ENCODE results near the gene WBP1.

Gene WBP1

DNA sequence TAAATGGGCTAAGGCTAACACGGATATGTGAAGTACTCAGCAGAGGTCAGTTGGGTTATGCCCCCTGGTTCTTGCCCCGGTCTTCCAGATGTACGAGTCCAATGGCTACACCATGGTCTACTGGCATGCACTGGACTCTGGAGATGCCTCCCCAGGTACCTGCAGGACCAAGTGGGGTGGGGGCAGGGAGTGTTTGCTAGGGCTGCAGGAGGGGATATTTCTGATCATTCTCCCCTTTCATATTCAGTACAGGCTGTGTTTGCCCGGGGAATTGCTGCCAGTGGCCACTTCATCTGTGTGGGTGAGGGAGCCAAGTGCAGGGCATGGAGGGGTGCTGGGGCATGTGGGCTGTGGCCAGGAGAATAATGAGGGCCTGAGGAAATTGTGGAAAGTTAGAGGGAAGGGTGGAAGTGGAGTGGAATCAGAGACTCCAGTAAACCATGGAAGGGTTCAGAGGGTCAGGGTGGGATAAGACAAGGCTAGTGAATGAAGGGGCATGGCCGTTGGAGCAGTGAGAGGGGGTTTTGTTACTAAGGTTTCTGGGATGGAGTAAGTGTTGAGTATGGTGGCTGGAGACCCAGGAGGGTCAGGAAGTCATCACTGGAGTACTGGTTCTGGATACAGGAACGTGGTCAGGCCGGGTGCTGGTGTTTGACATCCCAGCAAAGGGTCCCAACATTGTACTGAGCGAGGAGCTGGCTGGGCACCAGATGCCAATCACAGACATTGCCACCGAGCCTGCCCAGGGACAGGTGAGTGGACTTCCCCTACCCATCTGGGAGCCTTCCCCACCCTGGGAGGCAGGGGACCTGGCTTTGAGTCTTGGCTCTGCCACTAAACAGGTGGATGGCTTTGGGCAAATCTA is 34.8 kb upstream of the WBP1 start:
- no peak for TF ChIP-seq POLR2A (IDR thresholded peaks at IDR 0.05; ENCODE audit: low read length)
- DNase-seq = no peak

DNA sequence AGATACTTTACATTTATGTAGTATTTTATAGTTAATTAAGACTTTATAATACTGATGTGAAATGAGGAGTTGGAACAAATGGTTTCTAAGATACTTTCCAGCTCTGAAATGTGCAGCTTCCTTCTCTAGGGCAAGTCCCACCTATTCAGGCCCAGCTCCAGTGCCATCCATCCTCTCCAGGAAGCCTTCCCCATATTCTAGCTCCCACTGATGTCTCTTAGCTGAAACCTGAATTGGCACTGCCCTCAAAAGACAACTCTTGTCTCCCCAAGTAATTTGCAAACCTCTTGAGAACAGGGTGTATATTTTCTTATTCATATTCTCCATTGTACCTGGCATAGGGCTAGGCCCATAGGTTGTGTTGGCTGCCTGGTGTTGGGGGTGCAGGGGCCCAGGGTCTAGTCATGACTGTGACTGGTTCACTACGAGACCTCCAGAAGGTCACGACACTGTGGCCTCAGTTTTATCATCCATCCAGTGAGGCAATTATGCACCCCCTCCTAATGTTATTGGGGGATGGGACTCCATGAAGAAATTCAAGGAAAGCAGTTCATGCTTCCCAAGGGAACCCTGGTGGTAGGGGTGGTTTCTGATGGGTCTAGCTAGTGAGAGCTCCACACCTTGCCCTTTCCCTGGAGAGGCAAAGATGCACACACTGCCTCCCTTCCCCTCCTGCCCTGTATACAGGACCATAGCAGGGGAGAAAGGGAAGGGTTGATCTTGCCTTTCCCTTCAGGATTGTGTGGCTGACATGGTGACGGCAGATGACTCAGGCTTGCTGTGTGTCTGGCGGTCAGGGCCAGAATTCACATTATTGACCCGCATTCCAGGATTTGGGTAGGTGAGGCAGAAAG is 33.9 kb upstream of the WBP1 start:
- no peak for DNase-seq
- no peak for TF ChIP-seq POLR2A (IDR thresholded peaks at IDR 0.05; ENCODE audit: low read length)
- TF ChIP-seq GATA1 (IDR thresholded peaks at IDR 0.05; ENCODE audit: low read depth, low read length) = no peak

DNA sequence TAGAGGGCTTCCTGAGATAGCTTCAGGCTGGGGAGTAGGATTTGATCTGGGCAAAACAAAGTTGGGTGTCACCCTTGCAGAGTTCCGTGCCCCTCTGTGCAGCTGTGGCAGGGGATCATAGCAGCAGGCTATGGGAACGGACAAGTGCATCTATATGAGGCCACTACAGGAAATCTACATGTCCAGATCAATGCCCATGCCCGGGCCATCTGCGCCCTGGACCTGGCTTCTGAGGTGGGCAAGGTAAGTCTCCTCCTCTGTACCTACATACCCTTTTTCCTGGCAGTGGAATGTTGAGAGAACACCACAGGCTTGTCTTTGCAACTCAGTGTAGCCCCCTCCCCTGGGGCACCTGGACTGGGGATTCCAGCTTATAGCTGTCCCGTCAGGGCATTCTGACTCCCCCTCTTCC is 33.2 kb upstream of the WBP1 start:
- DNase-seq = no peak
- no peak for TF ChIP-seq GATA1 (IDR thresholded peaks at IDR 0.05; ENCODE audit: low read depth, low read length)
- TF ChIP-seq POLR2A (IDR thresholded peaks at IDR 0.05; ENCODE audit: low read length) = no peak

DNA sequence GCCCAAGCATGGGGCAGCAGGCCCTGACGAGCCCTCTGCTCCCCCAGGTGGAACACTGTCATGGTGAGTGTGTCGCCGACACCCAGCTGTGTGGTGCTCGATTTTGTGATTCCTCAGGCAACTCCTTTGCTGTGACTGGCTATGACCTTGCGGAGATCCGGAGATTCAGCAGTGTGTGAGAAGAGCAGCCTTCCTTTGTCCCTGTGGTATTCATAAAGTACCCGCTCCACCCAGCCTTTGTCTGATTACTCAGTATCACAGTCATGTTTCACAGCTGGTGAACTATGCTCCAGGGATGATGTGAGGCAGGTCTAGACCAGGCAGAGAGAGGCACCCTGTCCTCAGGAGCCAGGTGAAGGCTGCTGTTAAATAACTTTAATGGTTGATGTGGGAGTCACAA is 32.7 kb upstream of the WBP1 start:
- no peak for TF ChIP-seq POLR2A (IDR thresholded peaks at IDR 0.05; ENCODE audit: low read length)
- no peak for TF ChIP-seq GATA1 (IDR thresholded peaks at IDR 0.05; ENCODE audit: low read depth, low read length)
- DNase-seq = no peak

DNA sequence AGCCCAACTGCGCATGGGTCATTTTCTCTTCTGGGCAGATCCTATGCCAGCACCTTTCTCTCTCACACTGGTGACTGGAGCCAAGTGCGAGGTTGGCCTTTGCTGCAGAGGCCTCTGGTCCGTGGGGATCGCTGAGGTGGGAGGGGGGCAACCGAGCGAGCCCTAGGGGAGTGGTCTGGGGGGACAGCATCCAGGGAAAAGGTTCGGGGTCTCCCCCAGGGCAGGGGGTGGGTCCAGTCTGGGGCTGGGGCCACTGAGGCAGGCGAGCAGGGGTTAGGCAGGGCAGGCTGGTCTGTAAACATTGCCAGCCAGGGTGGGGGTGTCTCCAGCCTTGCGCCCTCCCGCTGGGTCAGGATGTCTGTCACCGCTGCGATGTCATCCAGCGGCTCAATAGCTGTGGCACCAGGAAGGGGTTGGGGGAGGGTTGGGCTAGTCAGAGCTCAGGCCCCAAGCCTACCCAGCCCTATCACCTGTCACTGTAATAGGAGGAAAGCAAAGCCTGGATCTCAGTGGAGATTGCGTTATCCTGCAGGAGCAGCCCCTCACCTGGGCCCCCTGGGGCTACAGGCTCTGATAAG is 32.0 kb upstream of the WBP1 start:
- DNase-seq = no peak
- no peak for TF ChIP-seq GATA1 (IDR thresholded peaks at IDR 0.05; ENCODE audit: low read depth, low read length)
- TF ChIP-seq POLR2A (IDR thresholded peaks at IDR 0.05; ENCODE audit: low read length) = no peak

DNA sequence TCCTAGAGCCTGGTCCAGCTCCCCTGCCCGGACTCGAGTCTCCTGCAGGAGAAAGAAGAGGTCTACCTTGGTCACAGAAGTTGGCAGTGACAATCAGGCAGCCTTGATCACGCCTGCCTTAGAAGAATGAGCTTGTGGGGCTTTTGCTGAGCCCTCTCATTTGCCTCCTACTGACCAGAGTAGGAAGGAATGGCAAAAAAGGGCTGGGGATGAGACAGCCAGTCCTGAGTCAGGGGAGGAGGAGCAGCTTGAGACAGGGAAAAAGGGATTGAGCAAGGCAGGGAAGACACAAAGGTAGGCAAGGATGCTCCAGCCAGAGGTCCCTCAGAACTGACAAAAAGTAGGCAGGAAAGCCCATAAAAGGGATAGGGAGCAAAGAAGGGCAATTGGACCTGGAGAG is 30.7 kb upstream of the WBP1 start:
- no peak for DNase-seq
- no peak for TF ChIP-seq GATA1 (IDR thresholded peaks at IDR 0.05; ENCODE audit: low read depth, low read length)
- no peak for TF ChIP-seq POLR2A (IDR thresholded peaks at IDR 0.05; ENCODE audit: low read length)

DNA sequence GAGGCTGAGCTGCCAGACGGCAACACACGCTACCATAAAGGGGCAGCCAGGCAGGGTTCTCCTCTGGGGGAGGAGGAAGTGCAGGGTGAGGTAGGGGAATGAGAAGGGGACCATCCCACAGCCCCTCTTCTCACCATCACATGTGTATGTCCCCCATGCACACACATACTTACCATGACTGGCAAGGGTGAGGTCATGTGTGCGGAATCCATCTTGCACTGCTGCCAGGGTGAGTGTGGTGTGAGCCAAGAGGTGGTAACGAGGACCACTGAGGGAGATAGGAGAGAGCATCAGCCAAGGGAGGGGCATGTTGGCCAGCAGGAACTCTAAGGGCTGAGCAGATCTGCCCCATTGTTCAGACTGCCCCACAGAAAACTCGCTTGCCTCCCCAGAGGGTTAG is 29.6 kb upstream of the WBP1 start:
- TF ChIP-seq GATA1 (IDR thresholded peaks at IDR 0.05; ENCODE audit: low read depth, low read length) (no peak), POLR2A (IDR thresholded peaks at IDR 0.05; ENCODE audit: low read length) (no peak)
- DNase-seq = no peak

DNA sequence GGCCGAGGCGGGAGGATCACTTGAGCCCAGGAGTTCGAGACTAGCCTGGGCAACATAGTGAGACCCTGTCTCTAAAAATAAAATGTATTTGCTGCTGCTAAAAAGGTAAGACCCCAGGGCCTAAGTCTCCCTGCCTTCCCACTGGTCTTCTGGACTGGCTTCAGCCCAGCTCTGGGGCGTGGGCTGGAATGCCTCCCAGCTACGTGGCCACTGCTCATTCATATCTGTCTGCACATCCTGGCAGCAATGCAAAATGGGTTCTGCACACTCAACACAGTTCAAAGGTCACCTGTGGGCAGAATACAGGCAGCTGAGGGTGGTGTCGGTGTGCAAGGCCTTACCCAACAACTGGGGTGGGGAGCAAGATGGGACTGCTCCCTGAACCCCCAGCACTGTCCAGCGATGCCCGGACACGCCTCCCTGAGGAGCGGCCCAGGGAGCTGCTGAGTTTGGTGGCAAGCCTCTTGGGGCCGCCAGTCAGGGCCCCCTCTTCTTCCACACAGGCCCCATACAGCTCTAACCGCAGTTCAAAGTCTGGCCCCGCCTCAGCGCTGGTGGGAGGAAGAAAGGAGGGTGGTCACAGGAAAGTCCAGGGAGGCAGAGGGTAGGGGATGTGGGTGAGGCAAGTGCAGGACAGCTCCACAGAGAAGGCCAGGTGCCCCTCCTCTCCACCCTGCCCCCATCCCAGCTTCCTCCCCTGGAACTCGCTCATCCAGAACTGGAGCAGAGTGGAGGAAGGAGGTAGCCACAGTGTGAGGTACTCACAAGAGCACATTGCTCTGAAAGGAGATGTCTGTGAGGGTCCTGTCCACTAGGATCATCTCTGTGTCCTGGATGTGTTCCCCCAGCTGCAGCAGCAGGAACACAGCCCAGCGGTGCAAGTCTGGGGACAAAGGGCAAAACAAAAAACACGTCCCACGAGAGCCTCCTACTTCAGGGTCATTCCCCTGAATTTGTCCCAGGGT is 28.5 kb upstream of the WBP1 start:
- DNase-seq = no peak
- TF ChIP-seq GATA1 (IDR thresholded peaks at IDR 0.05; ENCODE audit: low read depth, low read length) (no peak), POLR2A (IDR thresholded peaks at IDR 0.05; ENCODE audit: low read length) (no peak)

DNA sequence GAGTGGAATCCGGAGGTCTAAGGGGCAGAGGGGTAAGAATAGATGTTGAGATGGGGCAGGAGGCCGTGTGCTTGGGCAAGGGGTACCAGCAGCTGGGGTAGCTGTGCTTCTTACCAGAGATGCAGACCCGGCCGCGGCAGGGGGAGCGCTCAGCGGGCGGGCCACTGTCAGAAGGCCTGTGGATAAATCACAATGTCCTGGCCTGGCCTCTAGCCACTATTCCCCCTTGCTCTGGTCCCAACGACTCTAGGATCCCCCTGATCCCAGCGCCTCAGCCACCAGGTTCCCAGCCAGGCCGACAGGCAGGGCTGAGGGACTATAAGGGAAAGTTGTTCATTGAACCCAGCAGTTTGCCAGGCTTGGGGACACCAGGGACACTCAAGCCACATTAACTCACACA is 27.7 kb upstream of the WBP1 start:
- TF ChIP-seq POLR2A (IDR thresholded peaks at IDR 0.05; ENCODE audit: low read length) (no peak), GATA1 (IDR thresholded peaks at IDR 0.05; ENCODE audit: low read depth, low read length) (no peak)
- DNase-seq = no peak

DNA sequence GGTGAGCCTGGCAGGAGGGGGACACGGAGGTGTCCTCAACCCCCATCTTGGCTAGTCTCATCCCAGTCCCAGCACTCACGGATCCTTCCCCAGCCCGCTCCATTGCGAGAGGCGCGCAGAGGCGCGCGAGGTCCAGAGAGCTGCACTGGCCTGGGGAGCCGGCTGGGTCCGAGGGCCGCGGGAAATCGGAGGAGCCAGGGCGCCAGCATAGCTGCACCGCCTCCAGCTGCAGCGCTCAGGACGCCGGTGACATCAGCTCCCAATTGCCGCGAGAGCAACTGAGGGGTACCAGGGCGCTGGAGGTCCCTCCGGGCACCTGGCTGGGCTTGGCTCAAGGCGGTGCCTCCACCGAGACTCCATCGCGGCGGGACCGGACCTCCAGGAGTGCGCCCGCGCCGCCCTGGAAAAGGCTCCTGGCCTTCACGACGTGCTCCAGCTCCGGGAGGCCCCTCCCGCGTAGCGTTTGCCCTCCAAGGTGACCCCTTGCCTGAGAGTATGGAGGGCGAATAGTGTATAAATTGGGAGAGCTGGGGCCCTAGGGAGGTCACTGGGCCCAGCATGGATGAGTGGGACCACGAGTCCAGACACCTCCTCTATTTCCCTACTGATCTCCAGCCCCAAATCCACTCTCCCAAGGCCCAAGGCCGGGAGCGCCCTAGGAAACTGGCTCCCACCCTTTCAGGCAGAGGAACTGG is 22.0 kb upstream of the WBP1 start:
- no peak for DNase-seq
- TF ChIP-seq GATA1 (IDR thresholded peaks at IDR 0.05; ENCODE audit: low read depth, low read length) = no peak

DNA sequence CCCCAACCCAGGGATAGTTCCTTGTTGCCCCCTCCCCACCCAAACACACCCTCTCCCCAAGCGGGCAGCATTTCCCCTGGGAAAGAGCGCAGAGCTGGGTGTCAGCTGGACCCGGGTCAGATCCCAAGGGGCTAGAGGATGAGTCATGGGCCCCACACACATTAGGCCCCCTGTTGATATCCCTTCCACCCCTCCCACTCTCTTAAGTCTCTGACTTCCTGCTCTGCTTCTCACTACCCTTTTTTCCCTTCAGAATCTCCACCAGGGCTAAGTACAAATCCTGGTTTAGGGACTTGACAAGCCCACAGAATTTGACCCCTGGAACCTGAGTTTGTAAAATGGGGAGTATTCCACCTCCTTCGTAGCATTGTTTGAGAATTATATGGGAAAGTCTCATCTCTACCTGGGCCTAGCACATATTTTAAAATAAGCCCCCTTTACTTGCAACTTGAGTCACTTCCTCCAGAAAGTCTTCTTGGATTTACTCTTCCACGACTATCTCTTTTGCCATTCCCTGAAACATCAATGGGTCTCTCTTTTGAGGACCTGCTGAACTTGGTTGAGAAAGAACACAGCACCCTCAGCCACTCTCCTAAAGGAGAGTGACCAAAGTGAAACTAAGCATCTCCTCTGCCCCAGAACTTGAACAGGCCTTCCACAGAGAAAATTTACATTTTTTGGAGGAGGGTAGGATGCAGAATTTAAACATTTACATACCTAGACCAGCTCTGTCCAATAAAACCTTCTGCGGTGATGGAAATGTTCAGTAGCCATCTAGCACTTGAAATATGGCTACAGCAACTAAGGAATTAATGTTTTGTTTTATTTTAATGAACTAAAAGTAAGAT is 21.2 kb upstream of the WBP1 start:
- DNase-seq = no peak
- no peak for TF ChIP-seq POLR2A (IDR thresholded peaks at IDR 0.05; ENCODE audit: low read length)
- no peak for TF ChIP-seq GATA1 (IDR thresholded peaks at IDR 0.05; ENCODE audit: low read depth, low read length)

DNA sequence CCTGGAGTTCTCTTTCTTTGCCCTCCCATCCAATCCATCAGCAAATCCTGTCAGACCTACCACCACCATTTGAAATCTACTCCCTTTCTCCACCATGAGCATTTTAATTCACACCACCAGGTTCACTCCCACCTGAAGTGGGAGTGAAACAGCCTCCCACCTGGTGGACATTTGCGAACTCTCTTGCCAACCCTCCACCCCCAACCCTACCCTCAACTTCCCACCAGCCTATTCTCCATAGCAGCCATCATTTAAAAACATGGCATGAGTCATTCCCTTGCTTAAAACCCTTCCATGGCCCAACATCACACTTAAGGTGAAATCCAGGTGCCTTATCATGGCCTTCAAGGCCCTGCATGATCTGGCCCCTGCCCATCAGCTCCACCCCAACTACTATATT is 20.0 kb upstream of the WBP1 start:
- no peak for TF ChIP-seq GATA1 (IDR thresholded peaks at IDR 0.05; ENCODE audit: low read depth, low read length)
- no peak for TF ChIP-seq POLR2A (IDR thresholded peaks at IDR 0.05; ENCODE audit: low read length)
- DNase-seq = no peak

Measured in erythroblast (primary cell).